ENCODE results near the gene FYB1.

DNA sequence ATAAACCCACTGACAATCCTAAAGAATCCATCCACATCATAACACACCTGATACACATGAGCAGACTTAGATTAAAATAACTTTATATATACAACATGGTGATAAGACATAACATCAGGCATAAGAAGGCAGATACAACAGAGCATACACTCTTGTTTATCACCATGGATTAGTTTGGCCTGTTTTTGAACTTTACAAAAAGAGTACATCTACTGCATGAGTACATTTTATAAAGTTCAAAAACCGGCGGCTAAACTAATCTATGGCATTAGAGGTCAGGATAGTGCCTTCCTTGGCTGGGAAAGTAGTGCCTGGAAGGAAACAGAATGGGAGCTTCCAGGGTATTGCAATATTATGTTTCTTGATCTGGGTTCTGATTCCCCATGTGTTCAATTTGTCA is 160.3 kb downstream of the FYB1 start:
- TF ChIP-seq, protein P1, sequence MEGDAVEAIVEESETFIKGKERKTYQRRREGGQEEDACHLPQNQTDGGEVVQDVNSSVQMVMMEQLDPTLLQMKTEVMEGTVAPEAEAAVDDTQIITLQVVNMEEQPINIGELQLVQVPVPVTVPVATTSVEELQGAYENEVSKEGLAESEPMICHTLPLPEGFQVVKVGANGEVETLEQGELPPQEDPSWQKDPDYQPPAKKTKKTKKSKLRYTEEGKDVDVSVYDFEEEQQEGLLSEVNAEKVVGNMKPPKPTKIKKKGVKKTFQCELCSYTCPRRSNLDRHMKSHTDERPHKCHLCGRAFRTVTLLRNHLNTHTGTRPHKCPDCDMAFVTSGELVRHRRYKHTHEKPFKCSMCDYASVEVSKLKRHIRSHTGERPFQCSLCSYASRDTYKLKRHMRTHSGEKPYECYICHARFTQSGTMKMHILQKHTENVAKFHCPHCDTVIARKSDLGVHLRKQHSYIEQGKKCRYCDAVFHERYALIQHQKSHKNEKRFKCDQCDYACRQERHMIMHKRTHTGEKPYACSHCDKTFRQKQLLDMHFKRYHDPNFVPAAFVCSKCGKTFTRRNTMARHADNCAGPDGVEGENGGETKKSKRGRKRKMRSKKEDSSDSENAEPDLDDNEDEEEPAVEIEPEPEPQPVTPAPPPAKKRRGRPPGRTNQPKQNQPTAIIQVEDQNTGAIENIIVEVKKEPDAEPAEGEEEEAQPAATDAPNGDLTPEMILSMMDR (IDR thresholded peaks at IDR 0.05; ENCODE audit: insufficient read depth, low read depth, low read length): no peak
- no peak for TF ChIP-seq EZH2 (IDR thresholded peaks at IDR 0.05; ENCODE audit: insufficient read depth, low read length)
